GM18873 (cell line): ENCODE measurements around the gene DAG1.
"Not testable (repeated sequence)": the region's sequence is repeated elsewhere in the genome, so short reads cannot be mapped to it uniquely, and the experiment has no call there.

ENCODE experiments used
- ATAC-seq: cut with Tn5 transposase; IDR thresholded peaks from one replicate; pipeline ENCODE4 v1.9.1; 2021; ENCODE audit warnings: mild to moderate bottlenecking, moderate library complexity, moderate number of reproducible peaks; ENCODE audit not compliant: unreplicated experiment, low FRiP score

Gene DAG1

DNA sequence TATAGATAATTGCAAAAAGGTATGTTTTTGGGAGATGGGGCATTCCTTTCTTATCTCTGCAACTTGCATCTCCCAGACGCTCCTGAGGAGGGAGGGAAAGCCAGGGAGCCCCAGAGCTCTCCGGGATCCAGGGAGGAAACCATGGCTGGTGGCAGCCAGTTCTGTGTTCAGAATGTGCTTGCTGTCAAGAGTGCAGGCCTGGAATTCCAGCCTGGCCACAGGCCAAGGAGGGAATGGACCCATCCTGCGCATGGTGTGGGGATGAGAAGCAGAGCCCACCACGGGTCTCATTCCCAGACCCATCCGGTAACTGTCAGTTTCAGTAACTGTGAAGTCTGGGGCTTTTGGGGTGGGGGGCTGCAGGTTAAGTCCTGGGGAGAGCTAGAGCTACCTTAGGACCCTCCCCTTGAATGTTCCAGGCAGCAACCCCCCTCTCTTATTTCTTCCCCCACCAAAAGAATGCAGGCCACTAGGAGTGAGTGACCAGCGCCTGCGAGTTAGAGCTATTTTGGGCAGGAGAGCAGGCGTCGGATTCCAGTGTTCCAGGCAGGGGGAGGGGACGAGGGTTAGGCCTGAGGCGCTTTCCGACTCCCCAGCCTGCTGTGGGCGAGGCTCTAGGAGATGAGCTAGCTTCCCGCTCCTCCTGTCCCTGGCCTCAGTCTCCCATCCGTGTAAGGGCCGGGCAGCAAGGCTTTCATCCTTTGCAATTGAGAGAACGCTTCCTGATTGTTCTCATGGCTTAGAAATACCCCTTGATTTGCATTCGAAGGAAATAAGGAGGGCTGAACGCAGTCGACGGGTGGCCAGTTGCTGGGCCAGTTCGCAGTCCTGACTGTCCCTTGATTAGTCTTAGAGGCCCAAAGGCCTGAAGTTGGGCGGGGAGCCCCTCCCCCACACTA is 781 bp upstream of the DAG1 start:
- no peak for ATAC-seq

GRCh38 chr3:49470714-49471420 is 800 bp downstream of the DAG1 start:
- peak; percentile 24 for ATAC-seq

- no peak for ATAC-seq
Measured at GRCh38 chr3:49471856-49472495, 1.9 kb downstream of the DAG1 start.

GRCh38 chr3:49476563-49476962 is 6.5 kb downstream of the DAG1 start:
- no peak for ATAC-seq

GRCh38 chr3:49482766-49483165 is 12.7 kb downstream of the DAG1 start:
- ATAC-seq: no peak

DNA sequence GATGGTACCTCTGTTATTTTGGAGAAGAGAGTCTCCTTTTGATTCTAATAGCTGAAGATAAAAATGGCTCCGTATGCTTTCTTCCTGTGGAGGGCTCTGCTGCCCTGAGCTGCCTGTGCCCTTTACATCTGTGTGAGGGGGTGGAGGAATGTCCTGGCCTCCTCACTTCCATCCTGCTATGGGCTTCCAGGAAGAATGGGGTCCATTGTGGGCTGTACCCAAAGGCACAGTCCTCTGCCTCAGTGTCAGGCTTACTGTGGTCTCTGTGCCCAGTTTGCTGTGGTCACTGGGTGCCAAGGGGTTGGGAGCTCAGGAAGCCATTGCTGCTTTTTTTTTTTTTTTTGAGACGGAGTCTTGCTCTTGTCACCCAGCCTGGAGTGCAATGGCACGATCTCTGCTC is 14.4 kb downstream of the DAG1 start:
- no peak for ATAC-seq

GRCh38 chr3:49489247-49489646 is 19.2 kb downstream of the DAG1 start:
- no peak for ATAC-seq

DNA sequence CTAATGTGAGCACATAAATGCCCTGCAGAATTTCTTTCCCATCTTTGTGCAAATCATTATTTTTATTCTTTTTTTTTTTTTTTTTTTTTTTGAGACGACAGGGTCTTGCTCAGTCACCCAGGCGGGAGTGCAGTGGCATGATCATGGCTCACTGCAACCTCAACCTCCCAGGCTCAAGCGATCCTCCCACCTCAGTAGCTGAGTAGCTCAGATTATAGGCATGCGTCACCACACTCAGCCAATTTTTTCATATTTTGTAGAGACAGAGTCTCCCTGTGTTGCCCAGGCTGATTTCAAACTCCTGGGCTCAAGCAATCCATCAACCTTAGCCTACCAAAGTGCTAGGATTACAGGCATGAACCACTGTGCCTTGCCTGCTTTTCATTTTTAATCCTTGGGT is 22.9 kb downstream of the DAG1 start:
- no peak for ATAC-seq

- ATAC-seq: no peak
Measured at GRCh38 chr3:49493901-49494300, 23.8 kb downstream of the DAG1 start.

DNA sequence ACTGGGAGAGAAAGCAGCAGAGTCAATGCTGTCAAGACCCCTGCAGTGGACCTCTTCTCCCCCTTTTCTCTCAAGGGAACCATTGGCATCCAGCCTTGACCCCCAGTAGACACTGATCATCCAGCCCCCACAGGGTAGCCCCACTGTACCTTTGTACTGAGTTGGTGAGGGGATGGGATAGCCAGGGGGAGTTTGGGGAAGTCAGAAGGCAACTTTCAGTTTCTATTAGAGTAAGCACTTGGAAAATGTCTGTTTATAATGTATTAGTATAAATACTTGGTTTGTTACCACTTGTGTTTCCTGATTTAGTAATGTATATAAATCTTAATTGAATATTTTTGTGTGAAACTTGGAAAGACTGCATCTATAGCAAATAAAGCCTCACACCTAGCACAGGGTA is 25.0 kb downstream of the DAG1 start:
- ATAC-seq: no peak

DNA sequence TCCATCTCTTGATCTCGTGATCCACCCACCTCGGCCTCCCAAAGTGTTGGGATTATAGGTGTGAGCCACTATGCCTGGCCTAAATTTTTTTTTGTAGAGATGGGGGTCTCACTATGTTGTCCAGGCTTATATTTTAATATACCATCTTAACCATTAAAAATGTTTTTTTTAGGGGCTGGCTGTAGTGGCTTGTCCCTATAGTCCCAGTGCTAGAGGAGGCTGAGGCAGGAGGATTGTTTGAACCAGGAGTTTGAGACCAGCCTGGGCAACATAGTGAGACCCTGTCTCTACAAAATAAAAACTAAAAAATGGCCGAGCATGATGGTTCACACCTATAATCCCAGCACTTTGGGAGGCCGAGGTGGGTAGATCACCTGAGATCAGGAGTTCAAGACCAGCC is 26.8 kb downstream of the DAG1 start:
- ATAC-seq: not testable (repeated sequence)

- ATAC-seq: no peak
Measured at GRCh38 chr3:49497606-49498005, 27.5 kb downstream of the DAG1 start.

DNA sequence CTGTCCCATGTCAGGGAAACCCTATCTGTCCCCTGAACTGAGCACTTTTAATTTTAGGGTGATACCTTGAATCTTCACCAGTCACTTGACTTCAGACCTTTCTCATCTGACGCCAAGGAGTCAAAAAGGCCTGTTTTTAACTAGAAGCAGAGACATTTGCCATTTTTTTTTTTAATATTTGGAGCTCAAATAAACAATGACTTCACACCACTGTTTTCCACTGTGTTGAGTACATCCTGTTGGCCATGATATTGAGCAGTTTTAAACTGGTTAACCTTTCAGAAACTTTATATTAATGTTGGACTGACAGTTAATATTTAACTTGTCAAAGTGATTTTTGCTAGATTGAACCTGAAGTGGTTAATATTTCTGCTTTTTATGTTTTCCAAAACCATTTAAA is 28.2 kb downstream of the DAG1 start:
- ATAC-seq: no peak

DNA sequence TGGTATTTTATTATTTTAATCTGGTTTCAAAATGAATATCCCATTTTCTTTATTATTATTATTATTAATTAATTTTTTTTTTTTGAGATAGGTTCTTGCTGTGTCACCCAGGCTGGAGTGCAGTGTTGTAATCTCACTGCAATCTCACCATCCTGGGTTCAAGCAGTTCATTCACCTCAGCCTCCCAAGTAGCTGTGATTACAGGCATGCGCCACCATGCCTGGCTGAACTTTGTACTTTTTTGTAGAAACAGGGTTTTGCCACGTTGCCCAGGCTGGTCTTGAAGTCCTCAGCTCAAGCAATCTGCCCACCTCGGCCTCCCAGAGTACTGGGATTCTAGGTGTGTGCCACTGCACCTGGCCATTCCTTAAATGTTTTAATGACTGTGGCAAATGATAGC is 28.6 kb downstream of the DAG1 start:
- no peak for ATAC-seq

- ATAC-seq: no peak
Measured at GRCh38 chr3:49500205-49500731, 30.2 kb downstream of the DAG1 start.

- ATAC-seq: no peak
Measured at GRCh38 chr3:49500732-49501609, 30.9 kb downstream of the DAG1 start.

GRCh38 chr3:49501842-49502241 is 31.8 kb downstream of the DAG1 start:
- no peak for ATAC-seq

DNA sequence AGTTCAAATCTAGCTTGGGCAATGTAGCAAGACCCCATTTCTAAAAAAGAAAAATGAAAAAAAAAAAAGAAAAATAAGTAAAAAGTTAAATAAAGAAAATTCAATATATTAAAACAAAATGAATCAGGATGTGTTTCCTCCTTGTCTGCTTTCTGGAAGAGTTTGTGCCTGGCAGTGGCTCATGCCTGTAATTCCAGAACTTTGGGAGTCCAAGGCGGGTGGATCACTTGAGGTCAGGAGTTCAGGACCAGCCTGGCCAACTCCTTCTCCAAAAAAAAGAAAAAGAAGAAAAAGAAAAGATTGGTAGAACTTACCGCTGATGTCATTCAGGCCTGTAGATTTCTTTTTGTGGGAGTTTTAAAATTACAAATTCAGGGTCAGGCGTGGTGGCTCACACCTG is 36.8 kb downstream of the DAG1 start:
- no peak for ATAC-seq

DNA sequence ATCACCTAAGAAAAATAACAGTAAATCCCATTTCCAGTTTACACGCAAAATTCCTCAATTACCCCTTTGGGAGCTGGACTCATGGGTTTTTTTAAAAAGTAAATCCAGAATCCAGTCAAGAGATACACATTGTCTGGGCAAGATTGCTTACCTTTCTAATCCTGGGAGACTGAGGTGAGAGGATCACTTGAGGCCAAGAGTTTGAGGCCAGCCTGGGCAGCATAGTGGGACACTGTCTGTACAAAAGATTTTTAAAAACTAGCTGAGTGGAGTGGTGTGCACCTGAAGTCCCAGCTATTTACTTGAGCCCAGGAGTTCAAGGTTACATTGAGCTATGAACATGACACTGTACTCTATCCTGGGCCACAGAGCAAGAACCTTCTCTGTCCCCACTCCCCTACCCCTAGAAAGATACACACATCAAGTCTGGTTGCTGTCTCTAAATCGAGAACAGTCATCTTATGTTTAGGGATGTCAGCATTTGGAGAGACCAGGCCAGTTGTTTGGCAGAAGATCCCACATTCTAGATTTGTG is 39.0 kb downstream of the DAG1 start:
- no peak for ATAC-seq

- no peak for ATAC-seq
Measured at GRCh38 chr3:49511639-49512038, 41.6 kb downstream of the DAG1 start.
